Camera-type eye (tissue), 1 donor: ENCODE data around the gene AFAP1L2. TPM values are rescaled to one million over a fixed set of nuclear protein-coding genes. Genes with fewer than 3 reads are reported as not detected.

Experiments used
- total RNA-seq: library from RNA; depleted of rRNA; stranded (reverse); fragments of >200 nt; gene quantifications from one replicate; pipeline ENCODE4 v1.2.3, GENCODE V29; 2014

AFAP1L2 gene
- 19.6 TPM for total RNA-seq

GRCh38 chr10:114404171-114405010 lies at the start of gene AFAP1L2:
Gene AFAP1L2, minus strand, starts transcription at chr10:114404502. Its CDS starts 47 bp downstream, at chr10:114404455.

Other genes with a start within 250 kb of the AFAP1L2 start
- gene CCDC186, start 230.3 kb downstream of the AFAP1L2 start, total RNA-seq, result 66.1 TPM
- 0.38 TPM for gene TDRD1, start 225.1 kb downstream of the AFAP1L2 start, total RNA-seq
- gene VWA2, start 165.2 kb downstream of the AFAP1L2 start, total RNA-seq, result 3.0 TPM